Activated naive CD8-positive, alpha-beta T cell treated with anti-CD3 and anti-CD28 coated beads, Interleukin-2, amount 10 ng/mL, durations not matched to agents 7 days and 5 days (primary cell): Measurements from ENCODE around the gene MS4A10. TPM values are rescaled to one million over a fixed set of nuclear protein-coding genes. Genes with fewer than 3 reads are reported as not detected.
"Not testable (repeated sequence)": the region's sequence is repeated elsewhere in the genome, so short reads cannot be mapped to it uniquely, and the experiment has no call there.

ENCODE experiments used
- ATAC-seq: fragments of 150-1000 bp; cut with Tn5 transposase; one replicate; pipeline ENCODE4 v1.10.0; 2021; ENCODE audit warnings: low read depth, moderate library complexity
- POLR2A ChIA-PET: fragments of 350-600 bp; sonication (Branson Sonifier 250); formaldehyde crosslinking; loops from one replicate; lab custom pipeline; 2021; ENCODE audit warnings: antibody characterized with exemption; lab: Charles Lee
- DNase-seq: peaks from one replicate; pipeline ENCODE4 v3.0.0; 2021
- H3K27ac Mint-ChIP-seq: one replicate; pipeline ENCODE4 v1.8.0; 2022; ENCODE audit warnings: mild to moderate bottlenecking, mixed read lengths
- H3K27me3 Mint-ChIP-seq: one replicate; pipeline ENCODE4 v1.8.0; 2022; ENCODE audit warnings: mild to moderate bottlenecking, moderate library complexity, mixed read lengths
- H3K36me3 Mint-ChIP-seq: one replicate; pipeline ENCODE4 v1.8.0; 2021; ENCODE audit warnings: mild to moderate bottlenecking, mixed read lengths
- H3K4me1 Mint-ChIP-seq: one replicate; pipeline ENCODE4 v1.8.0; 2021; ENCODE audit warnings: mixed read lengths
- H3K4me3 Mint-ChIP-seq: one replicate; pipeline ENCODE4 v1.8.0; 2022; ENCODE audit warnings: mild to moderate bottlenecking, moderate library complexity, mixed read lengths
- H3K9me3 Mint-ChIP-seq: one replicate; pipeline ENCODE4 v1.8.0; 2021; ENCODE audit warnings: mixed read lengths
- total RNA-seq, 2 experiments: library from RNA; stranded (reverse); gene quantifications; one replicate each; pipeline ENCODE4 v1.2.3, GENCODE V29; 2021

Gene MS4A10
- total RNA-seq, 2 experiments from 2014 or later, result not detected

DNA sequence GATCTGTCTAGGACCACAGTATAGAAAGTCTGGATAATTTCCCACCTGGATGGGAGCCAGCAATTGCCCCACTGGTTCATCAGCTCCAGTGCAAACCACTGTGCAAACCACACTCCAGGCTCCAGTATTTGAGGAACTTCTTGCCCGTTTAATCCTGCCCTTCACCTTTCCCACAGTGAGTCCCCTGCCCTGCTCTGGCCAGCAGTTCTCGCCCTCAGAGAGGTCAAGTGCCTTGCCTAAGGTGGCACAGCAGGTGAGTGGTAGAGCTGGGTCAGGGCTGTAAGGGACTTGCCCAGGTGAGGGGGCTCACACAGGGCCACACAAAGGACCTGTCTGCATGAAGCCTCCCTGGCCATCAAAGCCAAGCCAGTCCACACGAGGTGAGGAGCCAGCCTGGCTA, 24.1 kb downstream of the MS4A10 start:
- H3K4me1 Mint-ChIP-seq, result peaks cover 10% of the 10 kb centered on the region
- no peaks in the 10 kb centered on the region for H3K36me3 Mint-ChIP-seq
- ATAC-seq (no peak), DNase-seq (no peak)
- POLR2A ChIA-PET, result no interaction called here
- H3K27ac Mint-ChIP-seq, result no peak overlapping the region
- no peaks in the 10 kb centered on the region for H3K9me3 Mint-ChIP-seq
- H3K4me3 Mint-ChIP-seq, result no peak overlapping the region
- H3K27me3 Mint-ChIP-seq, result peaks cover 14% of the 10 kb centered on the region

DNA sequence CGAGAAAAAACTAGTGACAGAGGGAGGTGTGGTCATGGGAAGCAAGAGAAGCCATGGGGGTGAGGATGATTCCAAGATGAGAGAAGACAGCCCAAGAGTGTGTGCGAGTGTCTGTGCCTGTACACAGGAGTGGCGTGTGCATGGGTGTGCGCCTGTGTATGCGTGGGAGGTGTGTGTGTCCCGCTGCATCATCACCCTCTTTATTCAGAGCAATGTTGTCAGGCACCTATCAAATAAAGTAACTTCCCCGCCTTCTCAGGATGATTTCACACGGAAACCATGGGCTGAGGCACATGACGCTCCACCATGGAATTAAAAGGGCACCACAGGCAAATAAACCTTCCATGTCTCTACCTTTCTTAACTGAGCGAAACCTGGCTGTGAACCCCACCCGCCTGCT, 24.6 kb downstream of the MS4A10 start:
- no peak for ATAC-seq
- Mint-ChIP-seq H3K27ac (no peak overlapping the region), H3K9me3 (no peaks in the 10 kb centered on the region), H3K27me3 (peaks cover 14% of the 10 kb centered on the region), H3K4me3 (no peak overlapping the region), H3K4me1 (peaks cover 10% of the 10 kb centered on the region), H3K36me3 (no peaks in the 10 kb centered on the region)
- POLR2A ChIA-PET, result no interaction called here
- DNase-seq, result no peak

DNA sequence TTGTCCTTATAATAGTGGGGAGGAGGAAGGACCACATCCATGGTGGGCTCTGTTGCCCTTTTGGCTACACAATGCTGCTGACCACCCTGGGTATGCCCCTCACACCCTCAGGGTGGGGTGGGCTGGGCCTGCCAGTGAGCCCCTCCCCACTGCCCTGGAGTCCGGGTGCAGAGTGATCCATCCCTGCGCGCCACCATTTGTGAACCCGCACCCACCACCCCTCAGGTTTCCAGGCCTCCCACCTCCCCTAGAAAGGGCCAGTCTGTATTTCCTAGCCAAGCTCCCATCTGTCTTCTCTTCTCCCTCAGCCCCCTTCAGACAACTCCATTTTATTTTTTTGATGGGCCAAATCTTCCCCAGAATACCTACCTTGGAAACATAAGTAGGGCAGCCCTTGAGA, 25.0 kb downstream of the MS4A10 start:
- no peak overlapping the region for H3K27ac Mint-ChIP-seq
- H3K27me3 Mint-ChIP-seq, result peaks cover 14% of the 10 kb centered on the region
- POLR2A ChIA-PET, result no interaction called here
- no peak overlapping the region for H3K4me3 Mint-ChIP-seq
- H3K4me1 Mint-ChIP-seq, result peaks cover 10% of the 10 kb centered on the region
- H3K36me3 Mint-ChIP-seq, result no peaks in the 10 kb centered on the region
- no peak for ATAC-seq
- no peak for DNase-seq
- H3K9me3 Mint-ChIP-seq, result no peaks in the 10 kb centered on the region

DNA sequence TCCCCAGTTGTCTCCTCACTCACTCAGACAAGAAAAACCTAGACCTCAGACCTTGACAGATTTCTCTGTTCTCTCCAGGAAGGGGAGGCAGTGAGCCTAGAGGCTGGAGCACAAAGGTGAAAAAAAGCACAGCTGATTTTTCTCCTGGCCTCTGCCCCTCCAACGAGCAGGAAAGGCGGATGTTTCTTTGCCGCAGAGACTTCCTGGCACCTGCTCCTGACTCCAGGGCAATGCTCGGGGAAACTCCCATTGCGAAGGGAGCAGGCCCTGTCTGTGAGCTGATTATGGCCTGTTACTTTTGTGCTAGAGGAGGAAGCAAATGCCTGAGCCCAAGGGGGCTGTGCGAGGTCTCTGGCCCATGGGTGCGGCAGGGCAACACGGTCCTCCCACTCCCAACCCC, 25.4 kb downstream of the MS4A10 start:
- POLR2A ChIA-PET, result no interaction called here

DNA sequence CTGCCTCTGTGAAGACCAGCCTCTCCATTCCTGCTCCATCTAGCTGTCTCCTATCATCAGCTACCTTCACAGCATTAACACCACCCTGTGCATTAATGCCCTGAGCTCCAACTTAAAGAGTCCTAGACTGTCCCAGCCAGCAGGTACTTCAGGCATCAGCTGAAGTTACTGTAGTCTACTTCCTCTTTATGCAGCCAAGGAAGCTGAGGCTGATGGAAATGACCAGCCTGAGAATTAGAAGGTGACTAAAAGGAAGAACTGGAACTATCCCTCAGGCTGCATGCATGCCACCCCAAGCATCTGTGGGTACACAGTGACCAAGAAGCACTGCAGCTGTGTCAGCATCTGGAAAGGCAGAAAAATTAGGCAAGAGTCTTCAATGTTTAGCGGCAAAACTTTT, 28.2 kb downstream of the MS4A10 start:
- peaks cover 14% of the 10 kb centered on the region for H3K27me3 Mint-ChIP-seq
- H3K27ac Mint-ChIP-seq, result no peak overlapping the region
- peaks cover 2% of the 10 kb centered on the region for H3K9me3 Mint-ChIP-seq
- H3K4me3 Mint-ChIP-seq, result no peak overlapping the region
- DNase-seq (no peak), ATAC-seq (no peak)
- H3K36me3 Mint-ChIP-seq, result no peaks in the 10 kb centered on the region
- POLR2A ChIA-PET, result no interaction called here
- peaks cover 8% of the 10 kb centered on the region for H3K4me1 Mint-ChIP-seq

More for the DNA sequence above, 25.4 kb downstream of the MS4A10 start:
- ATAC-seq, result no peak
- Mint-ChIP-seq H3K4me1 (peaks cover 10% of the 10 kb centered on the region), H3K27ac (no peak overlapping the region), H3K4me3 (no peak overlapping the region), H3K27me3 (peaks cover 14% of the 10 kb centered on the region), H3K36me3 (no peaks in the 10 kb centered on the region), H3K9me3 (no peaks in the 10 kb centered on the region)
- DNase-seq, result no peak

DNA sequence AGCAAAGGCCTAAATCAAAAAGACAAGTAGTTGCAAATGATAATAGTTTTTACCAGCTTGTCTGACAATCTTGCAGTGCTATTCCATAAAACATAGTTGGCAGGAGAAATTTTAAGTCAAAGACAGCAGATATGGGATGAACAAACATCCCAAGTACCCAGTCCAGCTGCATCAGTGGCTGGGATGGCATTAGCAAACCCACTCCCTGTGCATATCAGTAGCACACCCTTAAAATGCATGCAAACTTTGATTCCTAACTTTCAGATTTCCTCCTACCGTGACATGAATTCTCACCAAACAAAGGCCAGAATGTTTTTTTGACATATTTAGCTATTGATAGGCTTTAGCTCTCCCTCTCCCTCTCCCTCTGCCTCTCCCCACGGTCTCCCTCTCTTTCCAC, 29.0 kb downstream of the MS4A10 start:
- Mint-ChIP-seq H3K4me3 (no peak overlapping the region), H3K9me3 (peaks cover 2% of the 10 kb centered on the region), H3K4me1 (peaks cover 8% of the 10 kb centered on the region), H3K27me3 (peaks cover 14% of the 10 kb centered on the region), H3K27ac (no peak overlapping the region), H3K36me3 (no peaks in the 10 kb centered on the region)
- ATAC-seq (no peak), DNase-seq (no peak)
- POLR2A ChIA-PET, result no interaction called here

DNA sequence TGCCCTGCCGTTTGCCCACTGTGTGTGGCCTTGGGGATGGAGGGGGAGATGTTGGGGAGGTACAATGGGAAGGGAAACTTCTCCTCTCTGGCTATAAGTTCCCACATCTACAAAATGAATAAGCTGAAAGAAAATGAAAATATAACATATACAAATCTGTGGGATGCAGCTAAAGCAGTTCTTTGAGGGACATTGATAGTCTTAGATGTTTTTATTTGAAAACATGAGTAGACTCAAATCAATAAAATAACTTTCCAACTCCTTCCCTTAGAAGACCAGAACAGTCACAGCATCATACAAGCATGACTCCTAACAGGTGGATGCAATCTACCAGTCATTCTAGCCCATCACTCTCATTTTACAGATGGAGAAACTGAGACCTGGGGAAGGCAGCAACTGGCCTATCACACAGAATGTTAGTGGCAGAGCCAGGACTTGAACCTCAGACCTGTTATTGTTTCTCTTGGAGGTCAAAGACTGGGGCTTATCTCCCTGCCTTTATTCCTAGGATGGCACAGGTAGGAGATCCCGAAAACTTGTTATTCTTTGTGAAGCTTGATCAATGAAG, 31.5 kb downstream of the MS4A10 start:
- ATAC-seq (no peak), DNase-seq (no peak)
- no peak overlapping the region for H3K27ac Mint-ChIP-seq
- peaks cover 2% of the 10 kb centered on the region for H3K9me3 Mint-ChIP-seq
- H3K36me3 Mint-ChIP-seq, result no peaks in the 10 kb centered on the region
- peaks cover 12% of the 10 kb centered on the region for H3K27me3 Mint-ChIP-seq
- H3K4me3 Mint-ChIP-seq, result no peak overlapping the region
- POLR2A ChIA-PET, result no interaction called here
- H3K4me1 Mint-ChIP-seq, result no peaks in the 10 kb centered on the region

DNA sequence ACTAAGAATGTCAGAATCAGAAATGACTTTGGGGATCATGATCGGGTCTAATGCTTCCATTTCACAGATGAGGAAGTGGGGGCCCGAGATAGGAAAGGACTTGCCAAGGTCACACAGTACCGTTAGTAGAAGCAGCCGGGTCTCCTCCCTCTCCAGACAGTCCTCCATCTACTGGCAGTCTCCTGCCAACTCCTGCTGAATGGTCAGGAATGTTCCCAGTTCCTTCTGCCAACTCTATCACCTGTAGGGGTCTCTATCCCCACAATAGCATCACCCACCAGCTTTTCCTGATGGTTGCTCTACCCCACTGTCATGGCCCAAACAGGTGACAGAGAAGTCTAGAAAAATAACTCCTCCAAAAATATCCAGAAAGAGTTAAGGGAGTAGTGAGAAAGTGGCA, 32.9 kb downstream of the MS4A10 start:
- Mint-ChIP-seq H3K9me3 (peaks cover 2% of the 10 kb centered on the region), H3K27ac (no peak overlapping the region), H3K27me3 (peaks cover 6% of the 10 kb centered on the region), H3K4me3 (no peak overlapping the region), H3K4me1 (peaks cover 2% of the 10 kb centered on the region), H3K36me3 (no peaks in the 10 kb centered on the region)
- POLR2A ChIA-PET, result no interaction called here
- DNase-seq (no peak), ATAC-seq (no peak)

DNA sequence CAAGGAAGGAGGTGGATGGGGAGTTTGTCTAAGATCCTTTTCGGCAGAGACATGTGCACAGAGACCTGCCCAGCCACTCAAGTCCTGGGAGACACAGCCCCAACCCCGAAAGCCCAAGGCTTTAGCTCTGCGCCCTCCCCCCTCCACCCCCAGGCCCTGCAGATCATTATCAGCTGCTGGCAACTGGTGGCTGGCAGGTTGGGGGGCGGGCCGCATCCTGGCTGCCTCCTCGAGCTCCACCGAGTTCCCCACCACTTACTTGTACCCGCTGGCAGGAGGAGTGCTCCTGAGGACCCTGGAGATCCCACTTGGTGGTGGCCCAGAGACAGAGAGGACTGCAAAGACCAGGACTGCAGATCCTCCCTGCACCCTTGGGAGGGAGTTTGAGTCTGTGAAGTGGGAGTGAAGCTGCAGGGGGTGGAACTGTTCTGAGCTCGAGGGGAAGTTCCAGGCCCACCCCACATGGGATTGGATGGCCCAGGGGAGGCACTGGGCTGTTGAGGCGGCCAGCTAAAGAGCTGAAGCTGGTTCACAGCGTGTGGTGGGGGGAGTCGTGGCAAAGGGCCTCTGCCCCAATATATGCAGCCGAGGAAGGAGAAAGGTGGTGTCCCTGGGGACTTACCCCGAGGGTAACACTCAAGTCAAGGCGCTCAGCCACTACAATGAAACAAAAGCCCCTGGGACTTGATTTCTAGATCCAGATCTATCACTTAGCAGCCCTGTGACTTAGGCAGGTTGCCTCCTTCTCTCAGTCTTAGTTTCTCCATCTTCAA, 36.9 kb downstream of the MS4A10 start:
- no peaks in the 10 kb centered on the region for H3K36me3 Mint-ChIP-seq
- no peak overlapping the region for H3K27ac Mint-ChIP-seq
- H3K4me3 Mint-ChIP-seq, result no peak overlapping the region
- DNase-seq (no peak), ATAC-seq (no peak)
- H3K4me1 Mint-ChIP-seq, result peaks cover 2% of the 10 kb centered on the region
- peaks cover 4% of the 10 kb centered on the region for H3K27me3 Mint-ChIP-seq
- POLR2A ChIA-PET, result no interaction called here
- peaks cover 2% of the 10 kb centered on the region for H3K9me3 Mint-ChIP-seq

DNA sequence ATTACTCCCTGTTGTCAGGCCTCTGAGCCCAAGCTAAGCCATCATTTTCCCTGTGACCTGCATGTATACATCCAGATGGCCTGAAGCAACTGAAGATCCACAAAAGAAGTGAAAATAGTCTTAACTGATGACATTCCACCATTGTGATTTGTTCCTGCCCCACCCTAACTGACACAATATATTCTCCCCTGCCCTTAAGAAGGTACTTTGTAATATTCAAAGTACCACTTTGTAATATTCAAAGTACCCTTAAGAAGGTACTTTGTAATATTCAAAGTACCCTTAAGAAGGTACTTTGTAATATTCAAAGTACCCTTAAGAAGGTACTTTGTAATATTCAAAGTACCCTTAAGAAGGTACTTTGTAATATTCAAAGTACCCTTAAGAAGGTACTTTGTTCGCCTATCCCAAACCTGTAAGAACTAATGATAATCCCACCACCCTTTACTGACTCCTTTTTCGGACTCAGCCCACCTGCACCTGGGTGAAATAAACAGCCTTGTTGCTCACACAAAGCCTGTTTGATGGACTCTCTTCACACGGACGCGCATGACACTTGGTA, 38.7 kb downstream of the MS4A10 start:
- DNase-seq, H3K36me3 Mint-ChIP-seq, H3K27ac Mint-ChIP-seq, POLR2A ChIA-PET, ATAC-seq, H3K4me3 Mint-ChIP-seq, H3K9me3 Mint-ChIP-seq, H3K4me1 Mint-ChIP-seq, H3K27me3 Mint-ChIP-seq: not testable (repeated sequence)

DNA sequence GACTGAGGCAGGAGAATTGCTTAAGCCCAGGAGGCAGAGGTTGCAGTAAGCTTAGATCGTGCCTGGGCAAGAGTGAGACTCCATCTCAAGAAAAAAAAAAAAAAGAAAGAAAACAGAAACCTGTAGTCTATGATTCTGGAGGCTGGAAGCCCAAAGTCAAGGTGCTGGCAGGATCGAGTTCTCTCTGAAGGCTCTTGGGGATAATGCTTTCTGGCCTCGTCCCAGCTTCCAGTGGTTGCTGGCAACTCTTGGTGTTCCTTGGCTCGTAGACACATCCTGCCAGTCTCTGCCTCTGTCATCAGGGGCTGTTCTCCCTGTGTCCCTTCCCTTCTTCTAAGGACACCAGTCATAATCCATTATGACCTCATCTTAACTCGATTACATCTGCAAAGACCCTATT, 40.0 kb downstream of the MS4A10 start:
- ATAC-seq, result no peak
- DNase-seq, result no peak
- Mint-ChIP-seq H3K4me1 (peaks cover 2% of the 10 kb centered on the region), H3K36me3 (no peaks in the 10 kb centered on the region), H3K27me3 (peaks cover 4% of the 10 kb centered on the region), H3K27ac (no peak overlapping the region), H3K4me3 (no peak overlapping the region), H3K9me3 (no peaks in the 10 kb centered on the region)
- POLR2A ChIA-PET, result no interaction called here

DNA sequence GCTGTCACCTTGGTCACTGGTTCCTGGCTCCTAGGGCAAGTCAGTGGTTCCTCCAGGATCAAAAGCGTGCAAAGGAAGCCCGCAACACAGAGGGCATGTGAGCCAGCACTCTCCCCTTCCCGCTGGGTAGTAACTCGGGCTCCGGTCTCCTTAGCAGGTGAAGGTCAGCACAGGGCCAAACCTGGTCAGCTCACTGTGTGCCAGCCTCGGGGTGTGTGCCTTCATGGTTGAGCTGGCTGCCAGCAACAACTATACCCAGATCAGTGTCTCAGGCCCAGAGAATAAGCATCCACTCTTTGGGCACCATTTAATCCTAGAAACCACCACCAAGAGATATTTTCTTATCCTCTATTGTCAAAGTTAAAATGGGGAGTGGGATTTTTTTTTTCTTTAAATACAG, 40.7 kb downstream of the MS4A10 start:
- no peaks in the 10 kb centered on the region for H3K36me3 Mint-ChIP-seq
- ATAC-seq (no peak), DNase-seq (no peak)
- H3K4me3 Mint-ChIP-seq, result no peak overlapping the region
- peaks cover 4% of the 10 kb centered on the region for H3K27me3 Mint-ChIP-seq
- peaks cover 2% of the 10 kb centered on the region for H3K4me1 Mint-ChIP-seq
- POLR2A ChIA-PET, result no interaction called here
- H3K27ac Mint-ChIP-seq, result no peak overlapping the region
- no peaks in the 10 kb centered on the region for H3K9me3 Mint-ChIP-seq

DNA sequence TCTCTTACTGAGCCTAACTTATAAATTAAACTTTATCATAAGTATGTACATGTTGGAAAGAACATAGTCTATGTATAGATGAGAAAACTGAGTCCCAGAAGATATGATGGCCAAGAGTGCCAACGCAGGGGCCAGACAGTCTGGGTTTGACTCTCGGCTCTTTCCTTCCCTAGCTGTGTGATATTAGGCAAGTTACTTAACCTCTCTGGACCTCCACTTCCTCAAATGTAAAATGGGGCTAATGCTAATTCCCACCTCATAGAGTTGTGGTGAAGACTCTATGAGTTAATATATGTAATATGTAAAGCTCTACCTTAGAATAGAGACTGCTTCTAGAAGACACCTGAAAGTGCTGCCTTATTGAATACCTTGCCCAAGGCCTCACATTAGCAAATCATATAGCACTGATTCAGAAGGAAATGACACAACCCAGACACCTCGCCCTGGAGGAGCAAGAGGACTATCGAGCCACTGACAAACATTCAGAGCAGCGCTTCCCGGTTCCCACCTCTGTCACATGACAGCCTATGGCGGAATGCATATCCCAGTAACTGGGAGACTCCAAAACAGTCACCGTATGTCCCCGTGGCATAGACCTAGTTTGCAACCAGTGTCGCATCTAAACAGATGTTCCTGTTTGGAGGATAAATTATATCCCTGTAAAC, 45.5 kb downstream of the MS4A10 start:
- H3K4me3 Mint-ChIP-seq, result no peak overlapping the region
- POLR2A ChIA-PET, result interaction anchor here (1.0 to 2.8 kb wide), 2 partner anchors 30 to 58 kb away, joined by 4 to 35 read pairs; no protein-coding TSS in a partner anchor
- DNase-seq, result no peak
- no peak for ATAC-seq
- peaks cover 10% of the 10 kb centered on the region for H3K4me1 Mint-ChIP-seq
- no peaks in the 10 kb centered on the region for H3K36me3 Mint-ChIP-seq
- peaks cover 2% of the 10 kb centered on the region for H3K27me3 Mint-ChIP-seq
- H3K9me3 Mint-ChIP-seq, result no peaks in the 10 kb centered on the region
- H3K27ac Mint-ChIP-seq, result no peak overlapping the region
